ENCODE measurements around the gene DENND5A.

GRCh38 chr11:9091044-9091922, 173.9 kb downstream of the DENND5A start, which contains the start of gene SCUBE2:
- no peak for TF ChIP-seq EGR1 (IDR thresholded peaks at IDR 0.05; ENCODE audit: borderline replicate concordance, low read depth, low read length)
- TF ChIP-seq SIN3A (conservative IDR thresholded peaks at IDR 0.05 in 1 of 2, IDR thresholded peaks at IDR 0.05 in 1 of 2; ENCODE audit: low read depth in 1 of 2, low read length in 2 of 2): no peak
- no peak for TF ChIP-seq CBX5 (IDR thresholded peaks at IDR 0.05; ENCODE audit: low read depth, low read length)
- no peak for TF ChIP-seq CTCF (IDR thresholded peaks at IDR 0.05; ENCODE audit: control extremely low read depth in 1 of 3, insufficient read depth in 1 of 3, low read depth in 1 of 3, low read length in 3 of 3)
- TF ChIP-seq RFX5 (IDR thresholded peaks at IDR 0.05; ENCODE audit: borderline replicate concordance, low read depth, low read length): no peak
- no peak for TF ChIP-seq SP1 (IDR thresholded peaks at IDR 0.05; ENCODE audit: low read depth, low read length)
- TF ChIP-seq GABPA (IDR thresholded peaks at IDR 0.05; ENCODE audit: borderline replicate concordance, insufficient read depth, low read length): no peak
- peak; percentile 56 for TF ChIP-seq EZH2 (IDR thresholded peaks at IDR 0.05; ENCODE audit: low read depth, low read length, severe bottlenecking)

All from H1 (cell line).